Measurements from ENCODE around the gene TIPRL.
"Not testable (repeated sequence)": the region's sequence is repeated elsewhere in the genome, so short reads cannot be mapped to it uniquely, and the experiment has no call there.

TIPRL gene

DNA sequence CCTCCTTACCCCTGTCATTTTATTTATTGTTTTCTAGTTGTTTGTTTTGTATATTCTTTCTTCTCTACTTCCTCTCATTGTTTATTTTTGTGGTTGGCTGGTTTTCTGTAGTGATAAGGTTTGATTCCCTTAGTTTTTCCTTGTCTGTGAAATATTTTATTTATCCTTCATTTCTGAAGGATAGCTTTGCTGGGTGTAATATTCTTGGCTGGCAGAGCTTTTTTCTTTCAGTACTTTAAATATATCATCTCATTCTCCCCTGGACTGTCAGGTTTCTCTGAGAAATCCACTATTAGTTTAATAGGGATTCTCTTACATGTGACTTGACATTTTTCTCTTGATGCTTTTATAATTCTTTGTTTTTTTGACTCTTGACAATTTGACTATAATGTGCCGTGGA, 18.8 kb upstream of the TIPRL start:
- no peak for DNase-seq

DNA sequence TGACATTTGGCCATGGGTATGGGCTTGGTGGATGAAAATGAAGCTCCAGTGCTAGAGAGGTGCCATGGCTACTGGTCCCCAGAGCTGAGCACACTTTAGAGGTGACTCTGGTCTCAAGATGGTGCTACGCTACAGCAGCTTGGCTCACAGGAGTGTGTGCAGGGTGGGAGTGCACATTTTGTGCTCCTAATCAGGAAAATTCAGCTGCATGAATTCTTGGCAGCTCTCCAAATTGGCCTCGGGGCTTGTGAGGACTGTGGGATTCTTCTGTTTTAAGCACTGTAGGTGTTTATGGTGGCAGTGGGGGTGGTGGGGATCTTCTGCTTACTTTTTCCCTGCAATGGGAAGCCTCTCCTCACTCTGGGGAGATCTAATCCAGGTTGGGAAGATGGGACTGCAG, 17.3 kb upstream of the TIPRL start:
- peak; percentile 12 for DNase-seq

DNA sequence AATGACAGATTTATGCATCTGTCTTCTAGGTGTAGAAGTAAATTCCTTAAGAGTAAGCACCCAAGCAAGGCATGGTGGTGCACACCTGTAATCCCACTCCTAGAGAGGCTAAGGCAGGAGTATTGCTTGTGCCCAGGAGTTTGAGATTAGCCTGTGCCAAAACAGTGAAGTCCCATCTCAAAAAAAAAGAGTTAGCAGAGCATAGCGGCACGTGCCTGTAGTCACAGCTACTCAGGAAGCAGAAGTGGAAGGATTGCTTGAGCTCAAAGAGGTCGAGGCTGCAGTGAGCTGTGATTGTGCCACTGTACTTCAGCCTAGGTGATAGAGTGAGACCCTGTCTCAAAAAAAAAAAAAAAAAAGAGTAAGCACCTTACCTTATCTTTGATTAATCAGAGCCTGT, 15.1 kb upstream of the TIPRL start:
- no peak for DNase-seq

DNA sequence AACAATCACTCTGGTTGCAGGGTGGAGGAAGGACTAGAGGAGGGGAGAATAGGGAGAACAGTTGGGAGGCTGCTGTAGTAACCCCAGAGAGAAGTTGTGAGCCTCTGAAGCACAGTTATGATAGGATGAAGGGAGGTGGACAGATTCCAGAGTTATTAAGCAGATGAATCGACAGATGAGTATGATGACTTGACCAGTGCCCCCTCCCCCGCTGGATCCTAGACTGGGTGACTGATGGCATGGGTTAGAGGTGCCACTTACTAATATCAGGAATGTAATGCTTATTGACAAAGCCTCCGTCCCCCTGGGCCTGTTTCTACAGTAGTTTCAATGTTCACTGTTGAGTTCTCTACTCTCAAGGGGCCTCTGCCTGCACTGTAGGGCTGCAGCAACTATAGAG, 14.0 kb upstream of the TIPRL start:
- no peak for DNase-seq

DNA sequence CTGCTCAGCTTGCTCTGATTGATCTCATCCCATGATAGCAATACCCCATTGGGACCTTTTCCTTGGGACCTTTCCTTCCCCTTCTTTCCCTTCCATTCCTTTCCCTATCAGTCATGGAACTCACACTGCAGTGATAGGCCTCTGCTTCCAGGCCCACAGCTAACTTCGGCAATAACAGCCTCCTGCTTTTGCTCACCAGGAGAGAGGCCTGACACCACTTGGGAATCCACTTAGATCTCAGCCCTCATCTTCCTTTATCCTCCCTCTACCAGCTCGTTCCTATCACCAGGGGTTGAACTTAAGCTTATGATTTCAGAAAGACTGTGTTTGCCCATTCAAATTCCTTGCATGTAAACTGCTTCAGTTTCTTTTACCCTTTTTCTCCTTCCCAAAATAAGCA, 11.0 kb upstream of the TIPRL start:
- DNase-seq: no peak

DNA sequence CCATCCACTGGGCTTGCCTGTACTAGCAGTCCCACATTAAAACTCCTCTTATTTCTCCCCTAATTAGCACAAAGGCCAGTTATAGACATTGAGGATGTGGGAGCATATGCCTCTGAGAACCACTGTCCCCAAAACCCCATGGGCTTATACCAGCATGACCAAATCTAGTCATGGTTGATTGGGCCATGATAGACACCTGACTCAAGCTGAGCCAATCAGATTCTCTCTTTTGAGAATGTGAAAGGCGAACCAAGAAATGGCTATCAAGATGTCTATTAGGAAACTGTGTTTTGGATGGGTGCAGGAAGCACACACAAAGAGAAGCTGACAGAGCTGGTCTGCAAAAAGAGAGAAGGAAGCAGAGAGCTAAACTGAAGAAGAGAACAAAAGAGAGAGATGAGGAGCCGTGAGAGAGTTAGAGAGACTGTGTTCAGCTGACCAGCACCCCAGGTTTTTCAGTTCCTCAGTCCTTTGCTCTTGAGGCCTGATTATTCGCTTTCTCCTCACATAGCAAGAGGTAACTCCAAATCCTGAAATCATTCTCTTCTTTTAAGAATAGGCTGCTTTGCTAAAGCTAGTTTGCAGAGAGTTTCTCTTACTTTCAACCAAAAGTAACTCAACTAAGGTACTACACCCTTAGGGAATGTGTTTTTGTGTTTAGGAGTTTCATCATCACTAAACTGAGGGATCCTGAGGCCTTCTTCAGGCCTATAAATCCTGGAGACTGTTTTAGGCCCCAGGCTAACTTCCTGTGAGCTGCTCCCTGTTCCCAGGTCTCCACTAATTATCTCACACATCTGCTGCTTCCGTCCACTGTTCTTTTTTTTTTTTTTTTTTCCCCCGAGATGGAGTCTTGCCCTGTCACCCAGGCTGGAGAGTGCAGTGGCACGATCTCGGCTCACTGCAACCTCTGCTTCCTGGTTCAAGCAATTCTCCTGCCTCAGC, 7.9 kb upstream of the TIPRL start:
- DNase-seq: no peak

DNA sequence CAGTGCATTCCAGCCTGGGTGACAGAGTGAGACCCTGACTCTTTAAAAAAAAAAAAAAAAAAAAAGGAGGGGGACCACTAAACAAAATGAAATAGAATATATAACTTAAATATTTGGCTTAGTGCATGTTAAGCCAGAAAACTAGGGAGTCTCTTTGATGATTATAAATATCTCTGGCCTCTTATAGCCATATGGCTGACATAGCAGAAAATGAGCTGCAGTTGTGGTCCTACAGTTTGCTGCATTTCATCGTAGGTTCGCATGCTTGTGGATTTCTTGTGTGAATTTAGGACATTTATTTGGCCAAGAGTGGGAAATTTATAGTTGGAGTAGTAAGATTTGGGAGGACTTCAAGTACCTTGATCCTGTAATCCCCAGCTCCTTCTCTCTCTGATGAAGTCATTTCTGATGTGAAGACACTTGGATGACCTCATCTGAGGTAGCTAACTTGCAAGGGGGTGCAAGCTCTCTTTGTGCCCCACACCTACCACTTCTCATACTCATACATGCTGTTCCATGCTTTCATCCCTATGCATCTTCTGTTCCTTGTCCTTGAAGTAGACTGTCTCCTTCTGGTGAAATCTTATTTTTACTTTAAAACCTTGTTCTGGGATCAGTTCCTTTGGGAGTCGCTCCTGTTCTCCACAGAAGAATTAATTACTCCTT, 6.4 kb upstream of the TIPRL start:
- no peak for DNase-seq

DNA sequence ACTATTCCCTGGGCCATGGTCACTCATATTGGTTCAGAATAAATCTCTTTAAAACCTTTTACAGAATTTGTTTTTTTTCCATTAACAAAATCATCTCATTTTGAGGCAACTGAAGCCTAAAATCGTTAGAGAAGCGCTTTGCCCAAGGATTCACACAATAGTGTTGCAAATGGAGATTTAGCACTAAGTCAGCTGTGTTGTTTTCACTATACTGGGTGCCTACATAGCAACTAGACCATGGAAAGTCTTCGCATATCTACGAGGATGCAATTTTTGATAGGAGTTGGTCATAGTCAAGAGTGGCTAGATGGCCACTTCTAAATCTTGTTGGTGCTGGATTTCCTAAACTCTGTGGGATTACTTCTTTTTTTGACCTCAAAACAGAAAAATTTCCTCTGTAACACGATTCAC, 530 bp upstream of the TIPRL start:
- no peak for DNase-seq

DNA sequence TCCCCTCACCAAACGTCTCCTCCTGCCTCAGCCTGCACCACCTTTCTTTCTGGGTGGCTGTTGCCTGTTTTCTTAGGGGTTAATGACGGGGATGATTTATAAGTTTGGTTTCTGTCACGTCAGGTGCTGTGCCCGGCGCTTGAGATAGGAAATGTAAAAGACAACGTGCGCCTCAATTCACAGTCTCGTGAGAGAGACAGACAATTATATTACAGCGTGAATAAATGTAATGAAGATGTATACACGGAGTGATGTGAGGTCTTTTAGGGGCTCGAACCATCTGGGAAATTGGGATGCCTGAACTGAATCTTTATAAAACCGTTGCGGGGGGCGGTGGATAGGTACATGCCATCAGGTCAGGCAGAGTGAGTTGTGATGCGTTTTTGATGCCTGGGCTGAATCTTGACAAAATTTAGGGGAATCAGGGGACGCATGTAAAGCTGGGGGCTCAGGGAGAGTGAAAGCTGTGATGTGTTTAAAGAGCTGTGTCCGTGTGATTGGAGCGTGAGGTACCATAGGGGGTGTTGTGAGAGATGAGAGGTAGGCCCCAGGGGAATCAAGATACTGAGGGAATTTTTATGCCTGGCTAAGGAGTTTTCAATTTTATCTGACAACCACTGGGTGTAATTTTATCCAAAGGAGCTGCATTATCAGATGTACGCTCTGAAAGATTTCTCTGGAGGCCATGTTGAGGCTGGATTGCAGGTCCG, 831 bp downstream of the TIPRL start:
- DNase-seq: no peak

DNA sequence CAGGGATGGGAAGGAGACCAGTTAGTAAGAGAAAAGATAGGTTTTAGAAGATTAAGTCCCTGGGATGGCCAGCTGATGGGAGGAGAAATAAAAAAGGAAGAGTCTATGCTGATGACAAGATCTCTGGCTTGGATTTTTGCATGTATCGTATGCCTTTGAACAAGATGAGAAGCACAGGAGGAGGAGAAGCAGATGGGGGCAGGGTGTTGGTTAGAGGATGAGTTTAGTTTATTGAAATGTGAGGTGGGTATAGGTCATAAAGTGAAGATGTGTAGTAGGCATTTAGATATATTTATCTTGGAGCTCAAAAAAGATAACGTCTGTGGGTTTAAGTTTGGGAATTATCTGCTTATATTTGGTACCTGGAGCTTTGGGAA, 1.4 kb downstream of the TIPRL start:
- no peak for DNase-seq

DNA sequence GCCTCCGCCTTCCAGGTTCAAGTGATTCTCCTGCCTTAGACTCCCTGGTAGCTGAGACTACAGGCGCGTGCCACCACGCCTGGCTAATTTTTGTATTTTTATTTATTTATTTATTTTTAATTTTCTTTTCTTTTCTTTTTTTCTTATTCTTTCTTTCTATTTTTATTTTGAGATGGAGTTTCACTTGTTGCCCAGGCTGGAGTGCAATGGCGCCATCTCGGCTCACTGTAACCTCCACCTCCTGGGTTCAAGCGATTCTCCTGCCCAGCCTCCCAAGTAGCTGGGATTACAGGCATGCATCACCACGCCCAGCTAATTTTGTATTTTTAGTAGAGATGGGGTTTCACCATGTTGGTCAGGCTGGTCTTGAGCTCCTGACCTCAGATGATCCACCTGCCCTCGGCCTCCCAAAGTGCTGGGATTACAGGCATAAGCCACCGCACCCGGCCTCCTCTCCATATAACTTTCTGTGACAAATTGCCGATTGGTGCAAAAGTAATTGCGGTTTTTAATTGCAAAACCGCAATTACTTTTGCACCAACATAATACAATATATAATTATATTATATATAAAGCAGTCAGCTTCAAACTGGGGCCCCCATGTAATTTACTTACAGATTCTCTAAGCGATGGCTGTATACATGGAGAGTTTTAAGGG, 2.4 kb downstream of the TIPRL start:
- DNase-seq: not testable (repeated sequence)

DNA sequence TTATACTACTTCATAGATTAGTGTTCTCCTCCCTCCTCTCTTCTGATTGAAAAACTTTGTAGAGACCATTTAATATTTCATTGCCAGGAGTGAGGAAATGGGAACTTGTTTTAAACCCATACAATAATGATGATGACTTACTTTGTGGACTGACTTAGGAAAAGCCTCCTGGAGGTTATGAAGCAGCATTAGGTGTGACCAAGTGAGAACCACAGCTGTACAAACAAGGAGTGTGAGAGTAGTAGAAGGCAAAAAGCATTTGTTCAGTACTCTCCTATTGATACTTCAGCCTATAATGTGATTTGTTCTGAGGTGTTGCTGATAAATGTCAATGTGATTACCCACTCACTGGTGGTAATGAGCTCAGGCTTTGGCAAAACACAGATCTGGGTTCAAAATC, 8.4 kb downstream of the TIPRL start:
- DNase-seq: no peak

DNA sequence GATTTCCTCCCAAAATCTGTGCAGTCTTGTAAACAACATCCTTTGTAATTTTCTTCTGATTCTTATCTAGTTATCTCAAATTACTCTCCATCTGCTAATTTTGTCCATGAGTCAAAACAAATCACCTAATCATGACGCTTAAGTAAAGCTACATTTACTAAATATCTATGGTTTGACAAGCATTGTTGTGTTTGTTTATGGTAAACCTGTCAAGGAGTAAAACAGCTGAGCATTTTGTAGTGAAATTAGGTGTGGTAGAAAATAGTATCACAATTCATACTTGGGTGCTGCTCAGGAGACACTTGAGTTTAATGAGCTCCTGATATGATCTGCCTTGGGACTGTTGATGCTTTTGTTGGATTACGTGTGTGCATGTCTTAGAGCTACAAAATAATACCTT, 11.6 kb downstream of the TIPRL start:
- DNase-seq: no peak

DNA sequence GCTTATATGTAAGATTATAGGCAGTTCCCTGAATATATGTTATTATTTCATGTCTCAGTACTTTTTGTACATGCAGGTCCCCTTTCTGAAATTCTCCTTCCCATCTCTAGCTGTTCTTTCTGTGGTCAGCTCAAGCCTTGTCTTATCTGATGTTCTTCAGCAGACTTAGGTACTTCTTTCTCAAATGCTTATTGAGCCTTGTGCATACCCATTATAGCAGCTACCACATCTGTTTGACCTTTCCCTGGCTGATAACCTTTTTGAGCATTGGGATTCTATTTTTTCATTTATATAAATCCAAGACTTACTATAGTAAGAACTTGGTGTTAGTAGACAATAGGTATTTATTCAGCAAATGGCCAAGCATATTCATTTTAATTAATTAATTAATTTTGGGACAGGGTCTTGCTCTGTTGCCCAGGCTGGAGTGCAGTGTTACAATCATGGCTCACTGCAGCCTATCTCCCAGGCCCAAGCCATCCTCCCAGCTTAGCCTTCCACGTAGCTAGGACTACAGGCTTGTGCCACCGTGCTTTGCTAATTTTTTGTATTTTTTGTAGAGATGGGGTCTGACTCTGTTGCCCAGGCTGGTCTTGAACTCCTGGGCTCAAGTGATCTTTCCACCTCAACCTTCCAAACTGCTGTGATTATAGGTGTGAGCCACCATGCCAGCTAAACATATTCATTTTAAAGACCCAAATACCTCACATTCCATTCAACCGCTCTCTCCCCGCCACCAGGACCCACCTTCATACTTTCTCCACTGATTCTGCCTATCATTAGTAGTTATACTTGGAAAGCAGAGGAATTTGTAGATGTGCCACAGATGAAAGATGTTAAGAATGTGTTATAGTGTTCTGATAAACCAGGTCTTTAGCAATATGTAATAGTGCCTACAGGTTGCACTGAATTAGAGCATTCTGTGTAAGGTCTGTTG, 16.7 kb downstream of the TIPRL start:
- DNase-seq: no peak

DNA sequence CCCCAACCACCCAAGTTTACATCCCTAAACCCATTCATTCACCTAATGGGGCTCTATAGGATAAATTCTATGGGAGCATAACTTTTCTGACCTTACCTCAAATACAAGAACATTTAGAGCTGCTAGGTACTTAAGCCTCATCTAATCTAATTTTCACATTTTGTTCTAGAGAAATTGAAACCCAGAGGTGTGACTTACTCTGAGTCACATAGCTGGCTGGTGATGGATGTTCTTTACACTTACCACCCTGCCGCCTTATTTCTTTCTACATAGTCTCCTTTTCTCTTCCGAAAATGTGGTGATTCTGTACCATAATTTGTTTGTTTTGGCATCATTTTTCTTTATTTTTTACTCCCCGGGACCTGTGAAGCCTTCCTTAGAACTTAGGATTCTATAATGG, 20.3 kb downstream of the TIPRL start:
- no peak for DNase-seq

DNA sequence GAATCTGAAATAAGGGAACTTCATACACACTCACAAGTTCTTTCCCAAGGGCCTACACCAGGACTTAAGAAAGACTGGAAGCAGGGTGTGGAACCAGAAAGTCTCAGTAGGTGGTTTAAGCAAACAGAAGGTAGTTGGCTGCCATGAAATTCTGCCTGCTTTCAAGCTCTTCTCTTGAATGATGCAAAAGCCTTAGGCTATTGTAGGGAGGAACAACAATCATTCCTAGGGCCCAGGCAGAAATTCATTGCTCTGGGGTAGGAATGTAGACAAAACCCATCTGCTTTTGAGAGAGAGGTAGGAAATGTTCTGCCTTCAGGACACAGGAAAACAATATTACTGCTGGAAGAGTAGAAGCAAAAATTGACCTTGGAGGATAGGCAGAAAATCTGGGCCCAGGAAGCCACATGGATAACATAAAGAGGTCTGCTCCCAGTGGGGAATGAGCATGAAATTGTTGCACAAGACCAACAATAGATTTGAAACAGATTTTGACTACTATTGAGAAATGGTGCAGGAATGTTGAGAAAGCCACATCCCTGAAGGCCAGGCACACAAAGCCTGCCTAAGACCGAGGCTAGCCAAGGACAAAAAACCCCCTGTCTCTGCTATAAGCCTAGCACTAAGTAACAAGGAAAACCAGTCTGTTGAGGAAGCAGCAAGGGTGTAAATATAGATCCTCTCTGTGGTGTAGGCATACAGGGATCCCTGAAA, 24.3 kb downstream of the TIPRL start:
- DNase-seq: no peak

DNA sequence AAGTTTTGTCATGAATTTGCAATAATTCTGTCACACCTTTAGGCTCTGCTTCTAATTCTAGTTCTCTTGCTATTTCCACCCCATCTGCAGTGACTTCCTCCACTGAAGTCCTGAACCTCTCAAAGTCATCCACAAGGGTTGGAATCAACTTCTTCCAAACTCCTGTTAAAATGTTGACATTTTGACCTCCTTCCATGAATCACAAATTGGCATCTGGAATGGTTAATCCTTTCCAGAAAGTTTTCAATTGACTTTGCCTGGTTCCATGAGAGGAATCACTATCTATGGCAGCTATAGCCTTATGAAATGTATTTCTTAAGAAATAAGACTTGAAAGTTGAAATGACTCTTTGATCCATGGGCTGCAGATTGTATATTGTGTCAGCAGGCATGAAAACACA, 27.3 kb downstream of the TIPRL start:
- no peak for DNase-seq

DNA sequence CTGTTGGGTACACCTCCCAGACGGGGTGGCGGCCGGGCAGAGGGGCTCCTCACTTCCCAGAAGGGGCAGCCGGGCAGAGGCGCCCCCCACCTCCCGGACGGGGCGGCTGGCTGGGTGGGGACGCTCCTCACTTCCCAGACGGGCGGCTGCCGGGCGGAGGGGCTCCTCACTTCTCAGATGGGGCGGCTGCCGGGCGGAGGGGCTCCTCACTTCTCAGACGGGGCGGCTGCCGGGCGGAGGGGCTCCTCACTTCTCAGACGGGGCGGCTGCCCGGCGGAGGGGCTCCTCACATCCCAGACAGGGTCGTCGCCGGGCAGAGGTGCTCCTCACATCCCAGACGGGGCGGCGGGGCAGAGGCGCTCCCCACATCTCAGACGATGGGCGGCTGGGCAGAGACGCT, 28.9 kb downstream of the TIPRL start:
- DNase-seq: not testable (repeated sequence)

DNA sequence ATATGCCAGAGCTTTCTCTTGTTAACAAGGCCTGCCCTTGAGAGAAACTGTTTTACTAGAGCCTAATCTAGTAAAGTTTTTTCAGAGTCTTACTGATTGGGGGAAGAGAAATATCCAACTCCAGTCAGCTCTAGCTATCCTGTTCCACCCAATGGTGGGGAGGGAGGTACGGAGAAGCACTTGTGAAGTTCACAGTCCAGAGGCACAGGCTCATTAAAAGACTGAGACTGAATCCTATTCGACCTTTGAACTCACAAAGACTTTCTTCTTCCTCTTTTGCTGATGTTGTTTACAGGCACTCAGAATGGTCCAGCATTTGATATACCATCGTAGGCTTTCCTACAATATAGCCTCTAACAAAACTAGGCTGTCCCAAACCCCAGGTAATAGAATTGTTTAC, 31.6 kb downstream of the TIPRL start:
- DNase-seq: no peak

DNA sequence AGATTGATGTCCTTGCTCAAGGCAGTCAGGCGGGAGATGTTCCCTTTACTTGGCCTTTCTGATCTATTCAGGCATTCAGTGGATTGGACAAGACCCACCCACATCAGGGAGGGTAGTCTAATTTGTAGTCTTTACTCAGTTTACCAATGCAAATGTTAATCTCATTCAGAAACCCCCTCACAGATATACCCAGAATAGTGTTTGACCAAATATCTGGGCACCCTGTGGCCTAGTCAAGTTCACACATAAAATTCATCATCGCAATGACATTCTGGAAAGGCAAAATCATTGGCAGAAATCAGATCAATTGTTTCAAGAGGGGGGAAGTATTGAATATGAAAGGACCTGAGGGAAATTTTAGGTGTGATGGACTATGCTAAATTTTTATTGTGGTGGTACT, 34.6 kb downstream of the TIPRL start:
- no peak for DNase-seq

DNA sequence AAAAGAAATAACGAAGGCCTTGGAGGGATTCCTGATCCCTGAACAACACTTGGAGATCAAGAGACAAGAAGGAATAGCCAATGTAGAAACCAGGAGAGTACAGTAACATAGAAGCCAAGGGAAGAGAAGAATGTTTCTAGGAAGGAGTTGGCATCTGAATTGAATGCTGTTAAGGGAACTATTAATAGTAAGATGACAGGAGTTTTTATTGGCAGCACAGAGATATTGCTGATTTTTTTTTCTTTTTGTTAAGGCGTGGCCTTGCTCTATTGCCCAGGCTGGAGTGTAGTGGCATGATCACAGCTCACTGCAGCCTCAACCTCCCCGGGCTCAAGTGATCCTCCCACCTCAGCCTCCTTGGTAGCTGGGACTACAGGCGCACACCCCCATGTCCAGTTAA, 37.4 kb downstream of the TIPRL start:
- no peak for DNase-seq

DNA sequence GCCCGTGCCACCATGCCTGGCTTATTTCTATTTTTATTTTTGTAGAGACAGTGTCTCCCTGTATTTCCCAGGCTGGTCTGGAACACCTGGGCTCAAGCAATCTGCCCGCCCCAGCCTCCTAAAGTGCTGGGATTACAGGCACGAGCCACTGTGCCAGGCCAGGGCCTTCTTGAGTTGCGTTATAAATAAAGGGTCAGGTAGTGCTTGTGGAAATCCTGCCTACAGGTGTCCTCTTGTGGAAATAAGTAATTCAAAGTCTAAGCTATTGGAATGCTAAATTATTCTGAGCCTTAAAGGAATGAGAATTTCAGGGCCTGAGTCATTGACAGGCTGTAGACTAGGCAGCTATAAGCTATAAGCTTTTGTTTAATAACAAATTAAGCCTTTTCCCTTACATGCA, 38.9 kb downstream of the TIPRL start:
- no peak for DNase-seq
